ENCODE results near the gene DNAJC7.

The DNAJC7 gene

GRCh38 chr17:41989702-41990419, 27.4 kb downstream of the DNAJC7 start:
- TF ChIP-seq CTCF (IDR thresholded peaks at IDR 0.05; ENCODE audit: low read depth, low read length, poor library complexity, severe bottlenecking) (no peak), EZH2phosphoT487 (IDR thresholded peaks at IDR 0.05; ENCODE audit: borderline replicate concordance, low read length) (no peak)
- Histone ChIP-seq H4K20me1 (ENCODE audit: control insufficient read depth, insufficient read depth, low read depth, low read length) (no peaks in the 10 kb centered on the region; the same call in 1 of the 2 replicates), H3K79me2 (ENCODE audit: control insufficient read depth, low read length) (no peaks in the 10 kb centered on the region), H3K9me3 (ENCODE audit: control insufficient read depth, insufficient read depth, low read length) (no peaks in the 10 kb centered on the region), H3K9me2 (replicated peaks; ENCODE audit: control insufficient read depth, low read length) (no peaks in the 10 kb centered on the region), H3K4me1 (ENCODE audit: control insufficient read depth, low read length) (peaks cover 12% of the 10 kb centered on the region), H3K4me2 (ENCODE audit: low read length) (no peak overlapping the region), H3K27me3 (ENCODE audit: control insufficient read depth, low read length) (no peaks in the 10 kb centered on the region), H3F3A (ENCODE audit: control insufficient read depth, insufficient read depth) (0 out of 2 replicates have a peak, but pooled peaks cover 3% of the 10 kb centered on the region), H3K4me3 (ENCODE audit: low read length) (no peak overlapping the region), H3K27ac (ENCODE audit: low read depth, low read length) (no peak overlapping the region), H3K36me3 (ENCODE audit: control insufficient read depth, low read length) (peaks cover 93% of the 10 kb centered on the region)

GRCh38 chr17:41988418-41988817, 28.8 kb downstream of the DNAJC7 start:
- Histone ChIP-seq H4K20me1 (ENCODE audit: control insufficient read depth, insufficient read depth, low read depth, low read length) (no peaks in the 10 kb centered on the region), H3K4me3 (ENCODE audit: low read length) (no peak overlapping the region), H3F3A (ENCODE audit: control insufficient read depth, insufficient read depth) (0 out of 2 replicates have a peak, but pooled peaks cover 5% of the 10 kb centered on the region), H3K27me3 (ENCODE audit: control insufficient read depth, low read length) (no peaks in the 10 kb centered on the region), H3K4me2 (ENCODE audit: low read length) (no peak overlapping the region), H3K9me3 (ENCODE audit: control insufficient read depth, insufficient read depth, low read length) (no peaks in the 10 kb centered on the region), H3K36me3 (ENCODE audit: control insufficient read depth, low read length) (peaks cover 92% of the 10 kb centered on the region), H3K4me1 (ENCODE audit: control insufficient read depth, low read length) (peaks cover 27% of the 10 kb centered on the region), H3K27ac (ENCODE audit: low read depth, low read length) (no peak overlapping the region), H3K79me2 (ENCODE audit: control insufficient read depth, low read length) (no peaks in the 10 kb centered on the region; the same call in 1 of the 2 replicates), H3K9me2 (replicated peaks; ENCODE audit: control insufficient read depth, low read length) (no peaks in the 10 kb centered on the region)
- no peak for TF ChIP-seq CTCF (IDR thresholded peaks at IDR 0.05; ENCODE audit: low read depth, low read length, poor library complexity, severe bottlenecking)
- no peak for TF ChIP-seq EZH2phosphoT487 (IDR thresholded peaks at IDR 0.05; ENCODE audit: borderline replicate concordance, low read length)

- Histone ChIP-seq H3K36me3 (ENCODE audit: control insufficient read depth, low read length) (peaks cover 91% of the 10 kb centered on the region), H4K20me1 (ENCODE audit: control insufficient read depth, insufficient read depth, low read depth, low read length) (no peaks in the 10 kb centered on the region), H3K4me2 (ENCODE audit: low read length) (no peak overlapping the region), H3K9me3 (ENCODE audit: control insufficient read depth, insufficient read depth, low read length) (no peaks in the 10 kb centered on the region), H3K79me2 (ENCODE audit: control insufficient read depth, low read length) (no peaks in the 10 kb centered on the region; the same call in 1 of the 2 replicates), H3K27ac (ENCODE audit: low read depth, low read length) (no peak overlapping the region), H3K9me2 (replicated peaks; ENCODE audit: control insufficient read depth, low read length) (no peaks in the 10 kb centered on the region), H3K27me3 (ENCODE audit: control insufficient read depth, low read length) (no peaks in the 10 kb centered on the region), H3K4me3 (ENCODE audit: low read length) (no peak overlapping the region), H3F3A (ENCODE audit: control insufficient read depth, insufficient read depth) (0 out of 2 replicates have a peak, but pooled peaks cover 5% of the 10 kb centered on the region), H3K4me1 (ENCODE audit: control insufficient read depth, low read length) (peaks cover 29% of the 10 kb centered on the region)
- no peak for TF ChIP-seq EZH2phosphoT487 (IDR thresholded peaks at IDR 0.05; ENCODE audit: borderline replicate concordance, low read length)
- TF ChIP-seq CTCF (IDR thresholded peaks at IDR 0.05; ENCODE audit: low read depth, low read length, poor library complexity, severe bottlenecking): no peak
Observed at GRCh38 chr17:41987642-41988041, 29.6 kb downstream of the DNAJC7 start.
